Stimulated activated CD4-positive, alpha-beta T cell treated with anti-CD3 and anti-CD28 coated beads, Interleukin-2, amount 100 ng/mL, for 24 hours (primary cell): ENCODE results near the gene CCDC17.

Experiments
- DNase-seq, 2 donors: peaks; one replicate each; pipeline ENCODE4 v3.0.0-alpha.2; 2020

Gene CCDC17

DNA sequence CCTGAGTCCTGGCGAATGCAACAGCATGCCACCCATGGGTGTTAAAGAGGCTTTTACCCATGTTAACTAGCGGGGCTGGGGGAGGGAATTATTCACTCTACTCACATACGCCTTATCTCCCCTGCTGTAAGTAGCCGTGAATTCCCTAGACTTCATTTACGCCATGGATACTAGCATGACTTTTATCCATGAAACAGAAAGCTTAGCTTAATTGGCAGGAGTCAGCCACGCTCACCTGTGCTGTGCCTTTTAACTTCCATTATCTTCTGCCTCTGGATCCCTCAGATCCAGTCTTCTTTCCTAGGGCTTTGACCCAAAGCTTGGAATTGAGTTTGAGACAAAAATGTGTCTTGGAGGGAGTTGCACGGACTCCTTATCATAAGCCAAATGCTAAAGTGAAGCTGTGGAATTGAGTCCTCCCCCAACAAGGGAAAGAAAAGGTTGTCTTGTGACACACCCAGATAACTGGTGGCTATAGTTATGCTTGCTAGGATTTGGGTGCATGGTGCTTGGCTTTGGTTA is 49.7 kb downstream of the CCDC17 start:
- no peak for DNase-seq

- DNase-seq, result no peak
Measured at GRCh38 chr1:45573231-45573804, 50.5 kb downstream of the CCDC17 start.

GRCh38 chr1:45570631-45571030 is 53.2 kb downstream of the CCDC17 start:
- no peak for DNase-seq
